HCT116 (cell line): ENCODE results near the gene SH2B3. TPM values are rescaled to one million over a fixed set of nuclear protein-coding genes. Genes with fewer than 3 reads are reported as not detected.

ENCODE experiments used
- ATAC-seq: fragments of 200-7000 bp; cut with Tn5 transposase; 2 replicates; pipeline ENCODE4 v1.9.1; 2020; ENCODE audit warnings: mild to moderate bottlenecking, moderate library complexity
- BruUV-seq: library from RNA; stranded (reverse); fragments of 400-500 nt; replicated peaks from 2 replicates; lab custom pipeline; 2021; lab: Mats Ljungman, UMichigan
- CTCF ChIA-PET: fragments of 300-600 bp; sonication (Branson Sonifier 250); formaldehyde crosslinking; loops from one replicate; lab custom pipeline; 2021; ENCODE audit warnings: antibody characterized with exemption; lab: Charles Lee
- POLR2A ChIA-PET: fragments of 300-600, 350-600 bp; sonication (Branson Sonifier 250); formaldehyde crosslinking; loops from one replicate; lab custom pipeline; 2021; ENCODE audit warnings: antibody characterized with exemption; lab: Charles Lee
- RAD21 ChIA-PET, 2 experiments: fragments of 300-600 bp; sonication (Branson Sonifier 250); formaldehyde crosslinking; loops; one replicate each; lab custom pipeline; 2023; ENCODE audit warnings: low total read pairs in 2 of 2; ENCODE audit not compliant: uncharacterized antibody in 2 of 2, unreplicated experiment in 2 of 2, low non-redundant PET in 1 of 2; lab: Charles Lee
- DNase-seq: peaks from one replicate; pipeline ENCODE4 v3.0.0-alpha.2; 2010; ENCODE audit warnings: low read depth, low spot score
- H2AFZ ChIP-seq: fragments of 200-600 bp; shearing (Covaris generic), sonication (generic); 2 replicates; pipeline ENCODE4 v1.6.1; 2017; ENCODE audit warnings: low read depth, mixed run types, mixed read lengths, antibody characterized with exemption, low read length; ENCODE audit not compliant: poor library complexity, severe bottlenecking
- H3K27ac ChIP-seq: 2 replicates; pipeline ENCODE4 v1.5.1; 2012; ENCODE audit warnings: low read depth, low read length
- H3K27me3 ChIP-seq: fragments of 200-600 bp; sonication (generic); 2 replicates; pipeline ENCODE4 v1.6.1; 2016; ENCODE audit warnings: mixed run types, low read length, mixed read lengths; ENCODE audit not compliant: insufficient read depth
- H3K36me3 ChIP-seq, 2 experiments: fragments of 200-500 bp in 1 of 2; fragments of 200-600 bp in 1 of 2; sonication (Bioruptor generic) in 1 of 2; sonication (generic) in 1 of 2; 2 replicates each; pipeline versions ENCODE4 v1.5.1 to v1.6.1; 2014 to 2016; ENCODE audit warnings: low read length in 2 of 2, inconsistent platforms in 1 of 2, mixed read lengths in 1 of 2, mixed run types in 1 of 2; ENCODE audit not compliant: insufficient read depth in 2 of 2, control insufficient read depth in 1 of 2
- H3K4me1 ChIP-seq, 2 experiments: fragments of 200-600 bp in 1 of 2; sonication (generic) in 1 of 2; 2 replicates each; pipeline versions ENCODE4 v1.5.1 to v1.6.1; 2012 to 2017; ENCODE audit warnings: low read length in 2 of 2, inconsistent platforms in 1 of 2, mild to moderate bottlenecking in 1 of 2, mixed read lengths in 1 of 2, mixed run types in 1 of 2, moderate library complexity in 1 of 2; ENCODE audit not compliant: insufficient read depth in 2 of 2, control insufficient read depth in 1 of 2
- H3K4me2 ChIP-seq: fragments of 200-600 bp; sonication (generic); 2 replicates; pipeline ENCODE4 v1.6.1; 2017; ENCODE audit warnings: mixed run types, low read length, mixed read lengths
- H3K4me3 ChIP-seq, 2 experiments: fragments of 200-600 bp in 1 of 2; sonication (generic) in 1 of 2; replicated peaks in 1 of 2; 2 replicates each; pipeline ENCODE4 v1.5.1; 2011 to 2016; ENCODE audit warnings: low read length in 2 of 2, control low read depth in 1 of 2, low read depth in 1 of 2, mild to moderate bottlenecking in 1 of 2, mixed read lengths in 1 of 2, mixed run types in 1 of 2
- H3K79me2 ChIP-seq: fragments of 200-600 bp; sonication (generic); 2 replicates; pipeline ENCODE4 v1.6.1; 2017; ENCODE audit warnings: mild to moderate bottlenecking, mixed run types, low read length, moderate library complexity, mixed read lengths; ENCODE audit not compliant: insufficient read depth
- H3K9ac ChIP-seq: fragments of 200-600 bp; sonication (generic); 2 replicates; pipeline ENCODE4 v1.6.1; 2016; ENCODE audit warnings: low read length, mixed read lengths
- H3K9me2 ChIP-seq: fragments of 200-600 bp; sonication (generic), shearing (Covaris generic); 2 replicates; pipeline ENCODE4 v1.6.1; 2017; ENCODE audit warnings: mixed run types, mild to moderate bottlenecking, moderate library complexity; ENCODE audit not compliant: insufficient read depth
- H3K9me3 ChIP-seq, 2 experiments: fragments of 200-500 bp in 1 of 2; fragments of 200-600 bp in 1 of 2; sonication (Bioruptor generic) in 1 of 2; sonication (generic) in 1 of 2; 2 replicates each; pipeline ENCODE4 v1.6.1; 2014 to 2017; ENCODE audit warnings: low read length in 2 of 2, mixed read lengths in 2 of 2, inconsistent platforms in 1 of 2, low read depth in 1 of 2, mild to moderate bottlenecking in 1 of 2, mixed run types in 1 of 2, moderate library complexity in 1 of 2; ENCODE audit not compliant: control insufficient read depth in 1 of 2, insufficient read depth in 1 of 2
- H4K20me1 ChIP-seq: fragments of 200-600 bp; sonication (generic), shearing (Covaris generic); 2 replicates; pipeline ENCODE4 v1.6.1; 2017; ENCODE audit warnings: mixed run types, mild to moderate bottlenecking, moderate library complexity; ENCODE audit not compliant: insufficient read depth
- CTCF ChIP-seq, 3 experiments: fragments of 200-600 bp in 1 of 3; sonication (generic) in 1 of 3; IDR thresholded peaks in 2 of 3; conservative IDR thresholded peaks in 1 of 3; 2 replicates each; pipeline ENCODE4 v1.5.1; 2012 to 2017; ENCODE audit warnings: low read depth in 2 of 3, low read length in 2 of 3, antibody characterized with exemption in 1 of 3, borderline replicate concordance in 1 of 3, control low read depth in 1 of 3, mild to moderate bottlenecking in 1 of 3, mixed read lengths in 1 of 3, mixed run types in 1 of 3, moderate library complexity in 1 of 3; ENCODE audit not compliant: insufficient read depth in 1 of 3
- MAX ChIP-seq: IDR thresholded peaks from 2 replicates; pipeline ENCODE4 v1.6.1; 2012
- RAD21 ChIP-seq: IDR thresholded peaks from 2 replicates; pipeline ENCODE4 v1.6.1; 2012; ENCODE audit warnings: low read depth, mild to moderate bottlenecking
- REST ChIP-seq: IDR thresholded peaks from 2 replicates; pipeline ENCODE4 v1.6.1; 2012; ENCODE audit warnings: low read depth
- SIN3A ChIP-seq: IDR thresholded peaks from 2 replicates; pipeline ENCODE4 v1.6.1; 2012; ENCODE audit warnings: low read depth
- SP1 ChIP-seq: IDR thresholded peaks from 2 replicates; pipeline ENCODE4 v1.6.1; 2012; ENCODE audit warnings: low read depth
- intact Hi-C: fragments of 100-400 bp; cut with micrococcal nuclease; formaldehyde crosslinking; loops from 2 replicates; pipeline ENCODE4 v1.10.0; 2022
- total RNA-seq: library from RNA; stranded (reverse); gene quantifications from one replicate; pipeline ENCODE4 v1.2.1, GENCODE V29; 2021; ENCODE audit not compliant: unreplicated experiment

Gene SH2B3
- total RNA-seq, 1 experiment from 2014 or later, result 17.3 TPM

- intact Hi-C loops, result no loop called here
- Histone ChIP-seq H3K9me2 (no peaks in the 10 kb centered on the region), H3K9ac (no peak overlapping the region), H3K27me3 (no peaks in the 10 kb centered on the region), H3K4me2 (peak overlapping the region; percentile 65; the same call in 1 of the 2 replicates), H3K4me1 (peaks cover 31 to 40% of the 10 kb centered on the region in 2 experiments), H3K9me3 (no peaks in the 10 kb centered on the region), H3K36me3 (peaks cover 0 to 4% of the 10 kb centered on the region in 2 experiments; a peak in 1 of 4 replicates), H3K4me3 (no peak overlapping the region), H4K20me1 (no peaks in the 10 kb centered on the region), H3K27ac (peak overlapping the region; percentile 24; the same call in 1 of the 2 replicates), H3K79me2 (0 out of 2 replicates have a peak, but pooled peaks cover 4% of the 10 kb centered on the region), H2AFZ (no peak overlapping the region)
- no TSS peak for BruUV-seq
- peak; percentile 51 for ATAC-seq
- ChIA-PET CTCF (no interaction called here), RAD21 (no interaction called here), POLR2A (no interaction called here)
- DNase-seq, result no peak
- TF ChIP-seq SIN3A, result no peak
- no peak for TF ChIP-seq REST
- TF ChIP-seq MAX, result no peak
- no peak for TF ChIP-seq SP1
- TF ChIP-seq RAD21, result peak; percentile 23; the same call in 1 of the 2 replicates
- TF ChIP-seq CTCF (IDR thresholded peaks at IDR 0.05 in 2 of 3, conservative IDR thresholded peaks at IDR 0.05 in 1 of 3; ENCODE audit: borderline replicate concordance in 1 of 3, insufficient read depth in 1 of 3, low read depth in 2 of 3, low read length in 2 of 3), result peak in 2 of 3 experiments; percentile 16 to 45; a peak in 2 of 6 replicates
- TF ChIP-seq, all 23 proteins: peak for 2
Measured at GRCh38 chr12:111424793-111425251, 19.1 kb downstream of the SH2B3 start.
